Panc1 (cell line): Measurements from ENCODE around the gene SRGAP3. TPM values are rescaled to one million over a fixed set of nuclear protein-coding genes. Genes with fewer than 3 reads are reported as not detected.

ENCODE experiments used
- ATAC-seq: fragments of 200-7000 bp; cut with Tn5 transposase; 2 replicates; pipeline ENCODE4 v1.9.1; 2020; ENCODE audit warnings: mild to moderate bottlenecking, moderate library complexity
- BruUV-seq: library from RNA; stranded (reverse); fragments of 400-500 nt; replicated peaks from 2 replicates; lab custom pipeline; 2021; lab: Mats Ljungman, UMichigan
- CTCF ChIA-PET: fragments of 300-600 bp; sonication (Branson Sonifier 250); formaldehyde crosslinking; loops from one replicate; lab custom pipeline; 2022; ENCODE audit warnings: antibody characterized with exemption; lab: Charles Lee
- POLR2A ChIA-PET: fragments of 300-600 bp; sonication (Branson Sonifier 250); formaldehyde crosslinking; loops from one replicate; lab custom pipeline; 2022; ENCODE audit warnings: antibody characterized with exemption; lab: Charles Lee
- DNase-seq: peaks from one replicate; pipeline ENCODE4 v3.0.0-alpha.2; 2010; ENCODE audit warnings: low read depth, low spot score
- H3K27ac ChIP-seq: 2 replicates; pipeline ENCODE4 v1.5.1; 2011; ENCODE audit warnings: mild to moderate bottlenecking, low read length, inconsistent platforms
- H3K27me3 ChIP-seq: fragments of 200-500 bp; sonication (Bioruptor generic); 2 replicates; pipeline ENCODE4 v1.6.0; 2014; ENCODE audit warnings: low read length, inconsistent platforms; ENCODE audit not compliant: control insufficient read depth, insufficient read depth
- H3K36me3 ChIP-seq: fragments of 200-500 bp; sonication (Bioruptor generic); 2 replicates; pipeline ENCODE4 v1.5.1; 2014; ENCODE audit warnings: inconsistent platforms, mild to moderate bottlenecking, low read length, moderate library complexity; ENCODE audit not compliant: control insufficient read depth, insufficient read depth
- H3K4me1 ChIP-seq: 2 replicates; pipeline ENCODE4 v1.5.1; 2011; ENCODE audit warnings: inconsistent platforms, mild to moderate bottlenecking, low read length, moderate library complexity; ENCODE audit not compliant: control insufficient read depth, insufficient read depth
- H3K4me3 ChIP-seq, 2 experiments: 2 replicates each; pipeline ENCODE4 v1.5.1; 2011 to 2012; ENCODE audit warnings: low read depth in 2 of 2, low read length in 2 of 2, mild to moderate bottlenecking in 2 of 2, inconsistent platforms in 1 of 2, moderate library complexity in 1 of 2
- H3K9me3 ChIP-seq: fragments of 200-500 bp; sonication (Bioruptor generic); 2 replicates; pipeline ENCODE4 v1.5.1; 2014; ENCODE audit warnings: low read depth, mild to moderate bottlenecking, inconsistent platforms, low read length, moderate library complexity; ENCODE audit not compliant: control insufficient read depth, insufficient read depth
- CTCF ChIP-seq: fragments of 450-650 bp; IDR thresholded peaks from 2 replicates; pipeline ENCODE4 v1.5.1; 2017; ENCODE audit warnings: mild to moderate bottlenecking
- POLR2AphosphoS5 ChIP-seq: IDR thresholded peaks from 2 replicates; pipeline ENCODE4 v1.6.1; 2012; ENCODE audit warnings: mild to moderate bottlenecking, low read depth, low read length, moderate library complexity
- SIN3A ChIP-seq: IDR thresholded peaks from 2 replicates; pipeline ENCODE4 v1.6.1; 2012; ENCODE audit warnings: low read depth, mild to moderate bottlenecking, low read length, moderate library complexity, borderline replicate concordance; ENCODE audit not compliant: insufficient read depth
- TCF7L2 ChIP-seq: IDR thresholded peaks from 2 replicates; pipeline ENCODE4 v1.6.1; 2011; ENCODE audit warnings: mild to moderate bottlenecking, low read depth, low read length, inconsistent platforms
- in situ Hi-C: cut with HindIII; loops from 2 replicates; pipeline ENCODE4 v1.10.0; 2016; ENCODE audit warnings: low sequenced_read_pairs, low pct_unique_long_range_greater_than_20kb
- intact Hi-C: fragments of 100-400 bp; cut with micrococcal nuclease; formaldehyde crosslinking; loops from one replicate; pipeline ENCODE4 v1.10.0; 2022; ENCODE audit not compliant: unreplicated experiment
- total RNA-seq: library from RNA; stranded (reverse); gene quantifications from one replicate; pipeline ENCODE4 v1.2.1, GENCODE V29; 2021; ENCODE audit not compliant: unreplicated experiment
- TF ChIP-seq, protein P1 (sequence below), 2 experiments: IDR thresholded peaks; 2 replicates each; pipeline ENCODE4 v1.6.1; 2011 to 2012; ENCODE audit warnings: low read depth in 2 of 2, control low read depth in 1 of 2, low read length in 1 of 2, mild to moderate bottlenecking in 1 of 2, moderate library complexity in 1 of 2; ENCODE audit not compliant: insufficient read depth in 1 of 2

The SRGAP3 gene
- total RNA-seq, 1 experiment from 2014 or later, result 0.82 TPM

GRCh38 chr3:8942746-8943488, 306.5 kb downstream of the SRGAP3 start:
- DNase-seq, result no peak
- Histone ChIP-seq H3K36me3 (no peaks in the 10 kb centered on the region; the same call in none of the 2 replicates), H3K4me1 (peaks cover 2% of the 10 kb centered on the region), H3K27me3 (no peaks in the 10 kb centered on the region), H3K4me3 (no peak overlapping the region), H3K9me3 (peaks cover 16% of the 10 kb centered on the region; the same call in 1 of the 2 replicates), H3K27ac (no peak overlapping the region)
- ChIA-PET POLR2A (no interaction called here), CTCF (no interaction called here)
- no TSS peak for BruUV-seq
- TF ChIP-seq POLR2AphosphoS5, result no peak
- TF ChIP-seq SIN3A, result no peak
- no peak for TF ChIP-seq TCF7L2
- TF ChIP-seq, protein P1, sequence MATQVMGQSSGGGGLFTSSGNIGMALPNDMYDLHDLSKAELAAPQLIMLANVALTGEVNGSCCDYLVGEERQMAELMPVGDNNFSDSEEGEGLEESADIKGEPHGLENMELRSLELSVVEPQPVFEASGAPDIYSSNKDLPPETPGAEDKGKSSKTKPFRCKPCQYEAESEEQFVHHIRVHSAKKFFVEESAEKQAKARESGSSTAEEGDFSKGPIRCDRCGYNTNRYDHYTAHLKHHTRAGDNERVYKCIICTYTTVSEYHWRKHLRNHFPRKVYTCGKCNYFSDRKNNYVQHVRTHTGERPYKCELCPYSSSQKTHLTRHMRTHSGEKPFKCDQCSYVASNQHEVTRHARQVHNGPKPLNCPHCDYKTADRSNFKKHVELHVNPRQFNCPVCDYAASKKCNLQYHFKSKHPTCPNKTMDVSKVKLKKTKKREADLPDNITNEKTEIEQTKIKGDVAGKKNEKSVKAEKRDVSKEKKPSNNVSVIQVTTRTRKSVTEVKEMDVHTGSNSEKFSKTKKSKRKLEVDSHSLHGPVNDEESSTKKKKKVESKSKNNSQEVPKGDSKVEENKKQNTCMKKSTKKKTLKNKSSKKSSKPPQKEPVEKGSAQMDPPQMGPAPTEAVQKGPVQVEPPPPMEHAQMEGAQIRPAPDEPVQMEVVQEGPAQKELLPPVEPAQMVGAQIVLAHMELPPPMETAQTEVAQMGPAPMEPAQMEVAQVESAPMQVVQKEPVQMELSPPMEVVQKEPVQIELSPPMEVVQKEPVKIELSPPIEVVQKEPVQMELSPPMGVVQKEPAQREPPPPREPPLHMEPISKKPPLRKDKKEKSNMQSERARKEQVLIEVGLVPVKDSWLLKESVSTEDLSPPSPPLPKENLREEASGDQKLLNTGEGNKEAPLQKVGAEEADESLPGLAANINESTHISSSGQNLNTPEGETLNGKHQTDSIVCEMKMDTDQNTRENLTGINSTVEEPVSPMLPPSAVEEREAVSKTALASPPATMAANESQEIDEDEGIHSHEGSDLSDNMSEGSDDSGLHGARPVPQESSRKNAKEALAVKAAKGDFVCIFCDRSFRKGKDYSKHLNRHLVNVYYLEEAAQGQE (IDR thresholded peaks at IDR 0.05; ENCODE audit: insufficient read depth in 1 of 2, low read depth in 2 of 2, low read length in 1 of 2), result no peak
- no peak for TF ChIP-seq CTCF
- in situ Hi-C loops, result no loop called here
- intact Hi-C loops, result no loop called here
- no peak for ATAC-seq

GRCh38 chr3:8942115-8942514, 307.3 kb downstream of the SRGAP3 start:
- CTCF ChIA-PET, result no interaction called here

More at GRCh38 chr3:8942115-8942514, 307.3 kb downstream of the SRGAP3 start:
- H3K4me3 ChIP-seq, result no peak overlapping the region
- in situ Hi-C loops (no loop called here), intact Hi-C loops (no loop called here)
- POLR2A ChIA-PET, result no interaction called here
- TF ChIP-seq TCF7L2 (no peak), SIN3A (no peak)
- TF ChIP-seq, protein P1 (IDR thresholded peaks at IDR 0.05; ENCODE audit: insufficient read depth in 1 of 2, low read depth in 2 of 2, low read length in 1 of 2), result no peak
- H3K36me3 ChIP-seq, result no peaks in the 10 kb centered on the region; the same call in 1 of the 2 replicates
- BruUV-seq, result no TSS peak
- no peak overlapping the region for H3K27ac ChIP-seq
- H3K4me1 ChIP-seq, result peaks cover 10% of the 10 kb centered on the region
- DNase-seq (no peak), ATAC-seq (no peak)
- H3K9me3 ChIP-seq, result peaks cover 16% of the 10 kb centered on the region; the same call in 1 of the 2 replicates
- no peaks in the 10 kb centered on the region for H3K27me3 ChIP-seq
